A549 treated with DMSO at 1 μM for 4 hours (cell line): ENCODE measurements around the gene WDR20. TPM values are rescaled to one million over a fixed set of nuclear protein-coding genes. Genes with fewer than 3 reads are reported as not detected.

ENCODE experiments used
- total RNA-seq: library from RNA; stranded (reverse); fragments of 200-300 nt; extraction: Qiagen RNA extraction; gene quantifications from 5 replicates; pipeline ENCODE4 v1.2.3, GENCODE V29; 2022; ENCODE audit warnings: low read depth

Gene WDR20
- total RNA-seq, result 21.2 to 22.2 TPM (median 21.5 TPM) in 5 replicates

GRCh38 chr14:102139286-102140026 is at the start of gene WDR20:
WDR20 (plus strand) TSS chr14:102139897; CDS start chr14:102139924, 27 bp downstream.

Other genes starting within 250 kb of the WDR20 start
- gene DYNC1H1, start 175.3 kb upstream of the WDR20 start, total RNA-seq, result 231 to 289 TPM (median 275 TPM) in 5 replicates
- gene HSP90AA1, start 52.9 kb upstream of the WDR20 start, total RNA-seq, result 937 to 1,024 TPM (median 999 TPM) in 5 replicates
- gene MOK, start 165.3 kb downstream of the WDR20 start, total RNA-seq, result 23.1 to 30.6 TPM (median 26.7 TPM) in 5 replicates
- 5.8 to 7.5 TPM (median 6.4 TPM) in 5 replicates for gene ZNF839, start 179.8 kb downstream of the WDR20 start, total RNA-seq
- 55.3 to 61.7 TPM (median 57.3 TPM) in 5 replicates for gene CINP, start 223.0 kb downstream of the WDR20 start, total RNA-seq
- 6.7 to 9.6 TPM (median 8.3 TPM) in 5 replicates for gene TECPR2, start 223.0 kb downstream of the WDR20 start, total RNA-seq